ENCODE data around the gene PRKAB1.

Gene PRKAB1

GRCh38 chr12:119660076-119660475 lies 7.9 kb upstream of the PRKAB1 start:
- DNase-seq (ENCODE audit: extremely low read depth in 1 of 2, low read depth in 1 of 2): no peak

- no peak for DNase-seq (ENCODE audit: extremely low read depth in 1 of 2, low read depth in 1 of 2)
Observed at GRCh38 chr12:119661882-119662281, 6.1 kb upstream of the PRKAB1 start.

- no peak for DNase-seq (ENCODE audit: extremely low read depth in 1 of 2, low read depth in 1 of 2)
Observed at GRCh38 chr12:119664642-119665041, 3.3 kb upstream of the PRKAB1 start.

GRCh38 chr12:119665164-119665929 lies 2.6 kb upstream of the PRKAB1 start:
- DNase-seq (ENCODE audit: extremely low read depth in 1 of 2, low read depth in 1 of 2): no peak

- no peak for DNase-seq (ENCODE audit: extremely low read depth in 1 of 2, low read depth in 1 of 2)
Observed at GRCh38 chr12:119666226-119666795, 1.6 kb upstream of the PRKAB1 start.

GRCh38 chr12:119666900-119667576 lies 895 bp upstream of the PRKAB1 start:
- DNase-seq (ENCODE audit: extremely low read depth in 1 of 2, low read depth in 1 of 2): no peak

- no peak for DNase-seq (ENCODE audit: extremely low read depth in 1 of 2, low read depth in 1 of 2)
Observed at GRCh38 chr12:119668324-119668841, 450 bp downstream of the PRKAB1 start.

- DNase-seq (ENCODE audit: extremely low read depth in 1 of 2, low read depth in 1 of 2): no peak
Observed at GRCh38 chr12:119669744-119670472, 2.0 kb downstream of the PRKAB1 start.

- no peak for DNase-seq (ENCODE audit: extremely low read depth in 1 of 2, low read depth in 1 of 2)
Observed at GRCh38 chr12:119671070-119671469, 3.1 kb downstream of the PRKAB1 start.

GRCh38 chr12:119672194-119672593 lies 4.3 kb downstream of the PRKAB1 start:
- DNase-seq (ENCODE audit: extremely low read depth in 1 of 2, low read depth in 1 of 2): no peak

GRCh38 chr12:119673634-119674033 lies 5.7 kb downstream of the PRKAB1 start:
- no peak for DNase-seq (ENCODE audit: extremely low read depth in 1 of 2, low read depth in 1 of 2)

GRCh38 chr12:119674560-119674959 lies 6.6 kb downstream of the PRKAB1 start:
- no peak for DNase-seq (ENCODE audit: extremely low read depth in 1 of 2, low read depth in 1 of 2)

GRCh38 chr12:119676022-119676421 lies 8.1 kb downstream of the PRKAB1 start:
- DNase-seq (ENCODE audit: extremely low read depth in 1 of 2, low read depth in 1 of 2): no peak

GRCh38 chr12:119676573-119676972 lies 8.6 kb downstream of the PRKAB1 start:
- DNase-seq (ENCODE audit: extremely low read depth in 1 of 2, low read depth in 1 of 2): no peak

- DNase-seq (ENCODE audit: extremely low read depth in 1 of 2, low read depth in 1 of 2): no peak
Observed at GRCh38 chr12:119678459-119678858, 10.5 kb downstream of the PRKAB1 start.

- DNase-seq (ENCODE audit: extremely low read depth in 1 of 2, low read depth in 1 of 2): no peak
Observed at GRCh38 chr12:119679081-119679480, 11.1 kb downstream of the PRKAB1 start.

GRCh38 chr12:119679490-119679889 lies 11.6 kb downstream of the PRKAB1 start:
- DNase-seq (ENCODE audit: extremely low read depth in 1 of 2, low read depth in 1 of 2): no peak

- no peak for DNase-seq (ENCODE audit: extremely low read depth in 1 of 2, low read depth in 1 of 2)
Observed at GRCh38 chr12:119681111-119681510, 13.2 kb downstream of the PRKAB1 start.

- DNase-seq (ENCODE audit: extremely low read depth in 1 of 2, low read depth in 1 of 2): no peak
Observed at GRCh38 chr12:119681728-119682638, 14.1 kb downstream of the PRKAB1 start.

GRCh38 chr12:119682639-119683252 lies 14.8 kb downstream of the PRKAB1 start:
- no peak for DNase-seq (ENCODE audit: extremely low read depth in 1 of 2, low read depth in 1 of 2)
